Limb (tissue), 2 donors: Measurements from ENCODE around the gene MROH8.
"Not testable (repeated sequence)": the region's sequence is repeated elsewhere in the genome, so short reads cannot be mapped to it uniquely, and the experiment has no call there.

ENCODE experiments used
- DNase-seq, 2 donors: peaks; one replicate each; pipeline ENCODE4 v3.0.0-alpha.2; 2016; ENCODE audit errors: extremely low spot score in 2 of 2

MROH8 gene

DNA sequence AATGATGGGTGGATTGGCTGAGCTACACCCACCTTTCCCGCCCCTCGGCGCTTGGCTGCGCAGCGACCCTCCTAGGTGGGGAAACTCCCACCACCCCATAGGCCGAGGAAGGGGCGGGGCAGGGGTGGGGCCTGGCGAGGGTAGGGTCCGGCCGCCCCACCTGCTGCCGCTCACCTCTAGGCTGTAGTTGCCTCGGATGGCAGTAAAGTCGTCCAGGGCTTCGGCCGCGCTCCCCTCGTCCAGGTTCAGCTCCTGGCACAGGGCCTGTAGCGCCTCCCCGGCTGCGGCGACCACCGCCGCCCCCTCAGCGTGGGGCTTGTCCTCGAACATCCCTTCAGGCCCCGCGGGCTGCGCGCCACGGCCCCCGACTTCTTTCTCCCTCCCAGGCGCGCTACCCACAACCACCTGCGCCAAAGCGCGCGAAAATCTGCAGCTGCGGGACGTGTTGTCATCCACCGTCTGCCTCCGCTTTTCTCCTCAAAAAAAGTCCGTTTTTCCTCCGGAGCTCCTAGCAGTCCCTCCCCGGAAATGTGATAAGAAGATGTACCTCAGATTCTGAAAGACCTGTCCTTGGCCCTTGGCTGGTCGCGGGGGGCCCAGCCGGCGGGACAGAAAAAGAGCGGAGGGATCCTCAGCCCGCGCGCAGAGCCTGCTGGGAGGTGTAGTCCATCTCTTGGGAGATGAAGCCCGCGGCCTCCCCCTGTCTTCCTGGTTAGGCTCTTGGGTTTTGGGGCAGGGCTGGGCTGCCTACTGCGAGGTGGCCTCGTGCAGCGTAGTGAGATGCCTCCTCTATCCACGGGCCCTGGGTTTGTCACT is 83.5 kb downstream of the MROH8 start, which contains the start of gene RBL1:
Gene RBL1, minus strand, starts transcription at position 399 of the 816 bp plus-strand sequence. Its CDS starts 69 bp downstream, at position 330.
- peak; percentile 82 to 92 for DNase-seq

DNA sequence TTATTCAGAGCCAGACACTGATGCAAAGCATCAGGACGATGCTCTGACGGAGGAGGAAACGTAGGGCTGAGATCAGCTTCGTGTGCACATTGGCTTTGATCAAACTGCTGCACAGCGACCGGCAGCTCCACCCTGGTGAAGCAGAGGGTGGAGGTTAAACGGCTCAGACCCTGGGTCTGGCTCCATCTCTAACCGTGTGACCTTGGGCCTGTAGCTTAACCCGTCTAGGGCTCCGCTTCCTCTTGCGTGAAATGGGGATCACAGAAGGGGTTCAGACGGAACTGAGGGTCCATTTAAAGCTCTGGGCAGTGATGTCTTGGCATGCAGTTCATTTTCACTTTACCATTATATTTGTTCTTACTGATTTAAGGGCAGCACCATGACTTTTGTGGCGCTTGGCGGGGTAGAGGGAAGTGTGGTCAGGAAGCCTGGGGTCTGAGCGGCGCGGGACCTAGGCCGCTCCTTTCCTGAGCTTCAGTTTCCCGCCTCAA is 84.2 kb downstream of the MROH8 start:
- no peak for DNase-seq

DNA sequence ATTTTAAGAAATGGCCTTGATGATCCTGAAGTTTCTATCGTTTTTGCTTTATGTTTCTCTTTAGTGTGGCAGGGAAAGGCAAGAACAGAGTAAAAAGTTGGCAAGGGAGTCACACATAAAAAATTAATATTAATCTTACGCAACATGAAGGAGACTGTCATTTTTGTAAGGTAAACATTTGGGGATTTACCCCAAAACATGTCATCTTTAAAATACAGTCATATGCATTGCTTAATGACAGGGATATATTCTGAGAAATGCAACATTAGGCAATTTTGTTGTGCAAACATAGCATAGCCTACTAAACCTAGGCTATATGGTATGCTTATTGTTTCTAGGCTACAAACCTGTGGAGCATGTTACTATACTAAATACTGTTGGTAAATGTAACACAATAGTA is 88.9 kb downstream of the MROH8 start:
- DNase-seq = no peak

- no peak for DNase-seq
Measured at GRCh38 chr20:37081717-37082289, 97.5 kb downstream of the MROH8 start.

DNA sequence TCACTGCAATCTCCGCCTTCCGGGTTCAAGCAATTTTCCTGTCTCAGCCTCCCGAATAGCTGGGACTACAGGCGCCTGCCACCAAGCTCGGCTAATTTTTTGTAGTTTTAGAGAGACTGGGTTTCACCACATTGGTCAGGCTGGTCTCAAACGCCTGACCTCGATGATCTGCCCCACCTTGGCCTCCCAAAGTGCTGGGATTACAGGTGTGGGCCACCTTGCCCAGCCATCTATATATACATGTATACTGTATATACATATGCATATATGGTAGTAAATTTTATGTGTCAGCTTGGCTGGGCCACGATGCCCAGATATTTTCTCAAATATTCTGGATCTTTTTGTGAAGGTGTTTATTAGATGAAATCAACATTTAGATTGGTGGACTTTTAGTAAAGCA is 102.3 kb downstream of the MROH8 start:
- no peak for DNase-seq

GRCh38 chr20:37075932-37076685 is 103.2 kb downstream of the MROH8 start:
- DNase-seq = no peak

GRCh38 chr20:37072293-37073196 is 106.8 kb downstream of the MROH8 start:
- DNase-seq = no peak

DNA sequence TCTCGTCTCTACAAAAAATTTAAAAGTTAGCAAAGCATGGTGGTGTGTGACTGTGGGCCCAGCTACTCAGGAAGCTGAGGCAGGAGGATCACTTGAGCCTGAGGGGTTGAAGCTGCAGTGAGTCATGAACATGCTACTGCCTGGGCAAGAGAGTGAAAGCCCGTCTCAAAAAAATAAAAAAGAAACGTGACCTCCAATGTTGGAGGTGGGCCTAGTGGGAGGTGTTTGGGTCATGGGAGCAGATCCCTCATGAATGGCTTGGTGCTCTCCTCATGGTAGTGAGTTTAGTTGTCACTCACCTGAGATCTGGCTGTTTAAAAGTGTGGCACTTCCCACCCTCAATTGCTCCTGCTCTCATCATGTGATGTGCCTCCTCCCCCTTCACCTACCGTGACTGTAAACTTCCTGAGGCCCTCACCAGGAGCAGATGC is 107.9 kb downstream of the MROH8 start:
- no peak for DNase-seq

- DNase-seq = not testable (repeated sequence)
Measured at GRCh38 chr20:37069563-37069962, 109.8 kb downstream of the MROH8 start.

DNA sequence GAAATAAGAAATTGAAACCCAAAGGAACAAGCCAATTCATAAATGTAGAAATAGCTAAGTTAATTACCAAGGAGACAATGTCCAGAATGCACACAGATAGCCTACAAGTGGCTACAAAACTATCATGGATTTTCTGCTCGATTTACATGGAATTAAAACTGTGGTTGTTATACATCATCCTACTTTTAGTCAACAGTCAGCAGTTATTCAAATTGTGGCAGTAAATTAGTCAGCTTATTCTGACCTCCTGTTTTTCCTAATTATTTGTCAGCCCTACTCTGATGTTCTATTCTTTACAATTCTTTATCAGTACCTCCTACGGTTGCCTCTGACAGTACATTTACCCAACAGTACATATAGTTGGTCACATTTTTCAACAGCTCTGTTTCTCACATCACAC is 113.2 kb downstream of the MROH8 start:
- no peak for DNase-seq

DNA sequence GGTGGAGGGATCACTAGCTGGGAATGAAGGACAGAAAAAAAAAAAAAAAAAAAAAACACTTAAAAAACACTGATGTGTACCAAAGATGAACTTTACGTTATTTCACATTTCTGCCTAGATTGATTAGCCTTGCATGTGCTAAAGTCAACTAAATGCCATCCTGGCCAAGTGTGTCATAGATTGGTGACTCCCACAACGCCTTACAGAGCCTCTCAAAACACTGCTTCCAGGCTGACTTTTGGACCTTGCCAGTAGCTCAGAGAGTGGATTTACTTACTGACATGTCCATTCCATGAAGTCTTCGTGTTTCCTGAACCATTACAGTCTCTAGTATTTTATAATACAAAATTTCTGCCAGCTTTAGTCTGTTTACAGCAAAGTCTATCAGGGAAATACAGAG is 124.1 kb downstream of the MROH8 start:
- DNase-seq = no peak

GRCh38 chr20:37053230-37053950 is 126.0 kb downstream of the MROH8 start:
- DNase-seq = no peak
